BJ (cell line): ENCODE results near the gene PEX26. TPM values are rescaled to one million over a fixed set of nuclear protein-coding genes. Genes with fewer than 3 reads are reported as not detected.
"Not testable (repeated sequence)": the region's sequence is repeated elsewhere in the genome, so short reads cannot be mapped to it uniquely, and the experiment has no call there.

ENCODE experiments used
- CTCF ChIA-PET: fragments of 350-600 bp; formaldehyde crosslinking; extraction: SDS; loops from one replicate; lab custom pipeline; 2021; ENCODE audit warnings: antibody characterized with exemption, inconsistent platforms; lab: Yijun Ruan, JAX
- POLR2A ChIA-PET: fragments of 300-600 bp; sonication (Branson Sonifier 250); formaldehyde crosslinking; extraction: SDS; loops from one replicate; lab custom pipeline; 2021; ENCODE audit warnings: antibody characterized with exemption; lab: Charles Lee
- DNase-seq: peaks from one replicate; pipeline ENCODE4 v3.0.0-alpha.2; 2011; ENCODE audit warnings: low read depth
- H3K27me3 ChIP-seq: 2 replicates; pipeline ENCODE4 v1.6.0; 2011; ENCODE audit warnings: low read length; ENCODE audit not compliant: control insufficient read depth, insufficient read depth
- H3K36me3 ChIP-seq: 2 replicates; pipeline ENCODE4 v1.5.1; 2011; ENCODE audit warnings: low read length; ENCODE audit not compliant: control insufficient read depth, insufficient read depth
- H3K4me3 ChIP-seq: 2 replicates; pipeline ENCODE4 v1.5.1; 2011; ENCODE audit warnings: low read depth, mild to moderate bottlenecking, control low read depth, low read length
- polyA plus RNA-seq: library from polyadenylated mRNA; depleted of rRNA; stranded (reverse); fragments of >200 nt; gene quantifications from 2 replicates; pipeline ENCODE4 v1.2.3, GENCODE V29; 2011
- TF ChIP-seq, protein P1 (sequence below): IDR thresholded peaks from 2 replicates; pipeline ENCODE4 v1.5.1; 2011; ENCODE audit warnings: low read depth, mild to moderate bottlenecking, control low read depth, inconsistent platforms, low read length, moderate library complexity; ENCODE audit not compliant: insufficient read depth

The PEX26 gene
- polyA plus RNA-seq, 1 experiment: 30.6 TPM

DNA sequence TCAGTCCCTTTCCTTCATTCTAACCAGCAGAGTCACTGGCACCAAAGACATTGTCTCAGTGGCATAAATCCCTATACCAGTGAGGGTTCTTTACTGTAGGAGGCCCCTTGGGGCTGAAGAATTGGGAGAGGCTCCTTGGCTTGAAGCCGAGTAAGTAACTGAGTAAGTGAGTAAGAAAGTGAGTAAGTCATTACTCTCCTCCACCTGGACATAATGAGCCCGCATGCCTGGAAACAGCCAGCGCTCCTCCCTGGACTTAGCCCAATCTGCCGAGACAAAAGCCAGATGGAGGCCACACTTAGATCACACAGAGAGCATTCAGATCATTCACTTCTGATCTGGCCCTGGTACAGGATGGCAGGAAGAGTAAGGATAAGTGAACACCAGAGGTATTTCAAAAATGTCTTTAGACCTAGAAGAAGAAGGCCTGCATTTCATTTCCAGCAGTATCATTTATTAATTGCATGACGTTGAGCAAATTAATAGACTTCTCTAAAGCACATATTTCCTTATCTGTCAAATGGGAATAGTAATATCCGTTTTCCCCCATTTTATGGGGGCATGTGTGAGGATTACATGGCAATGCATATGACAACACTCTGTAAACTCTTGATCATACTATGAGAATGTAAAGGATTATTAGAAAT lies 45.2 kb upstream of the PEX26 start:
- ChIA-PET CTCF (interaction anchor here (0.9 to 1.1 kb wide), 3 partner anchors 9 to 47 kb away, joined by 3 to 6 read pairs (median 4); no protein-coding TSS in a partner anchor), POLR2A (no interaction called here)
- Histone ChIP-seq H3K4me3 (no peak overlapping the region), H3K36me3 (no peaks in the 10 kb centered on the region), H3K27me3 (no peaks in the 10 kb centered on the region)
- no peak for DNase-seq
- TF ChIP-seq, protein P1, sequence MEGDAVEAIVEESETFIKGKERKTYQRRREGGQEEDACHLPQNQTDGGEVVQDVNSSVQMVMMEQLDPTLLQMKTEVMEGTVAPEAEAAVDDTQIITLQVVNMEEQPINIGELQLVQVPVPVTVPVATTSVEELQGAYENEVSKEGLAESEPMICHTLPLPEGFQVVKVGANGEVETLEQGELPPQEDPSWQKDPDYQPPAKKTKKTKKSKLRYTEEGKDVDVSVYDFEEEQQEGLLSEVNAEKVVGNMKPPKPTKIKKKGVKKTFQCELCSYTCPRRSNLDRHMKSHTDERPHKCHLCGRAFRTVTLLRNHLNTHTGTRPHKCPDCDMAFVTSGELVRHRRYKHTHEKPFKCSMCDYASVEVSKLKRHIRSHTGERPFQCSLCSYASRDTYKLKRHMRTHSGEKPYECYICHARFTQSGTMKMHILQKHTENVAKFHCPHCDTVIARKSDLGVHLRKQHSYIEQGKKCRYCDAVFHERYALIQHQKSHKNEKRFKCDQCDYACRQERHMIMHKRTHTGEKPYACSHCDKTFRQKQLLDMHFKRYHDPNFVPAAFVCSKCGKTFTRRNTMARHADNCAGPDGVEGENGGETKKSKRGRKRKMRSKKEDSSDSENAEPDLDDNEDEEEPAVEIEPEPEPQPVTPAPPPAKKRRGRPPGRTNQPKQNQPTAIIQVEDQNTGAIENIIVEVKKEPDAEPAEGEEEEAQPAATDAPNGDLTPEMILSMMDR: no peak

DNA sequence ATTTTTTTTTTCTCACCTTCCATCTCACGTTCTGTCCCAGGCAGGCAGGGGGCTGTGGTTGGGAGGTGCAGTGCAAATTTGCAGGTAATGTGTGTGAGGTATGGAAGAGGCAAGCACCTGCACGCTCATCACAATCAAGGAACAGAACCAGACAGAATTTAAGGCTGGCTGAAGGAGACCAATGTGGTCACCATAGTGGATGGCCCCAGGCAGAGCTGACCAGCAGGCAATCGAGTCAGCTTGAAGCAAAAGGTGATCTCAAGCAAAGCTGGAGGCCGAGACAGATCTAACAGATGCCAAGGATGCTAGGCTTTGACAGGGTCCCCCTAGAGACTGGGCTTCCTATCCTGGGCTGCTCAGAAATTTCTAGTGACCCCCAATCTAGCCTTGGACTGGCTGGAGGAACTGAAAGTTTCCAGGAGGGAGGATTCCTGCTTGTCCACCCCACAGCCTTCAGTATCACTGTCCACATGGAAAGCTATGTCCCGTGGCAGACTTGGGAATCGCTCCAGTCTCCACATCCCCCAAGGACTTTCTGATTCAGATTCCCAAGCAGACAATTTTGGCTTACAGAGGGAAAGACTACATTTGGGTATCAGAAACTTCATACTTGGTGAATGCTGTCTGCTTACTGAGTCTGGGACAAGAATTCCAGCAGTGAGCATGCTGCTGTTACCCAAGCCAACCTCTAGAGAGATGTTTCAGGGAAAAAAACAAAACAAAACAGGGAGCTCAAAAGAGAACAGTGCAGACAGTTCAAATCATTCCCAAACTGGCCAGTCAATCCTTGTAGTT lies 44.4 kb upstream of the PEX26 start:
- no peak for DNase-seq
- CTCF ChIA-PET: interaction anchor here (0.7 to 1.2 kb wide), 6 partner anchors 7 to 145 kb away, joined by 3 to 6 read pairs (median 4); partner anchors contain the start of gene MICAL3
- H3K36me3 ChIP-seq: no peaks in the 10 kb centered on the region
- H3K4me3 ChIP-seq: no peak overlapping the region
- H3K27me3 ChIP-seq: no peaks in the 10 kb centered on the region
- TF ChIP-seq, protein P1: peak; percentile 28
- POLR2A ChIA-PET: no interaction called here

DNA sequence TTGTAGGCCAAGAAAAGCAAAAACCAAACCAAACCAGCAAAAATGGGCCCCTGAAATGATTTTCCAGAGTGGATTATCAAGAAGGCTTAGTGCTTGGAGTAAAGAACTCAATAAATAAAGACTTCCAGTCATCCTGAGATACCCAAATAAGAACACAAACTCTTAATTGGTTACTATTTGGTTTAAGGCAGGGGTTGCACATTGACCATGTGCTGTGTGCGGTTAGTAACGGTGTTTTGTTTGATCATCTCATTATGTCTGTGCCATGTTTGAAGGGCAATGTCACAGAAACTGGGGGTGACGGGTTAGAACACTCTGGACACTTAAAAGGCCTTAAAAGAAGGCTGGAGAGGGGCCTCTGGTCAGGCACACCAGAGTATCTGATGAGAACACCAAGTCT lies 43.7 kb upstream of the PEX26 start:
- TF ChIP-seq, protein P1: no peak
- H3K27me3 ChIP-seq: no peaks in the 10 kb centered on the region
- no peaks in the 10 kb centered on the region for H3K36me3 ChIP-seq
- CTCF ChIA-PET: interaction anchor here (0.7 to 1.2 kb wide), 4 partner anchors 8 to 145 kb away, joined by 3 to 6 read pairs (median 3); partner anchors contain the start of gene MICAL3
- POLR2A ChIA-PET: no interaction called here
- DNase-seq: no peak
- H3K4me3 ChIP-seq: no peak overlapping the region

DNA sequence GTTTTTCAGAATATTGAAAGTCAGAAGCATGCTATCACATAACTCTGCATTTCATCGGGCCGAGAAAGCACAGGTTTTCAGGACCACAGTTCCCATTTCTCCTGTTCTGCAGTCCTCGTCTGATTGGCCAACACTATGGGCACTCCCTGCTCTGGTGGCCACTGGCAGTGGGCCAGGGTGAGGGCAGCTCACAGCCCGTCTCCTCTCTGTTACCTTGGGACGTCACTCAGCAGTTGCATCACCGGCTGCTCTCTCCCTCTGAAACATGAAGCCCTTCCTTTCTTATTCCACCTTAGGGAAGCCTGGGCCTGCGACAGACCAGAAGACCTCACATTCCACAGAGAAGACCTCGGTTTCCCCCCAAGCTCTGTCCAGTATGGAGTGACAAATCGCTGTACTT lies 42.0 kb upstream of the PEX26 start:
- H3K36me3 ChIP-seq: no peaks in the 10 kb centered on the region
- TF ChIP-seq, protein P1: no peak
- CTCF ChIA-PET: no interaction called here
- POLR2A ChIA-PET: no interaction called here
- no peaks in the 10 kb centered on the region for H3K27me3 ChIP-seq
- H3K4me3 ChIP-seq: no peak overlapping the region
- no peak for DNase-seq

GRCh38 chr22:18040898-18041297 lies 36.9 kb upstream of the PEX26 start:
- H3K27me3 ChIP-seq, DNase-seq, POLR2A ChIA-PET, H3K36me3 ChIP-seq, H3K4me3 ChIP-seq, CTCF ChIA-PET: not testable (repeated sequence)
